CD4-positive, alpha-beta T cell treated with Interferon gamma for 1 hour (primary cell): ENCODE results near the gene RPL41.
A peak's percentile ranks its signal among the peaks of the same experiment; 100 is the strongest.

Experiments used
- DNase-seq: peaks from one replicate; pipeline ENCODE4 v3.0.0-alpha.2; 2020

Gene RPL41

GRCh38 chr12:56157201-56158028 lies 41.0 kb downstream of the RPL41 start:
- DNase-seq, result peak; percentile 64

DNA sequence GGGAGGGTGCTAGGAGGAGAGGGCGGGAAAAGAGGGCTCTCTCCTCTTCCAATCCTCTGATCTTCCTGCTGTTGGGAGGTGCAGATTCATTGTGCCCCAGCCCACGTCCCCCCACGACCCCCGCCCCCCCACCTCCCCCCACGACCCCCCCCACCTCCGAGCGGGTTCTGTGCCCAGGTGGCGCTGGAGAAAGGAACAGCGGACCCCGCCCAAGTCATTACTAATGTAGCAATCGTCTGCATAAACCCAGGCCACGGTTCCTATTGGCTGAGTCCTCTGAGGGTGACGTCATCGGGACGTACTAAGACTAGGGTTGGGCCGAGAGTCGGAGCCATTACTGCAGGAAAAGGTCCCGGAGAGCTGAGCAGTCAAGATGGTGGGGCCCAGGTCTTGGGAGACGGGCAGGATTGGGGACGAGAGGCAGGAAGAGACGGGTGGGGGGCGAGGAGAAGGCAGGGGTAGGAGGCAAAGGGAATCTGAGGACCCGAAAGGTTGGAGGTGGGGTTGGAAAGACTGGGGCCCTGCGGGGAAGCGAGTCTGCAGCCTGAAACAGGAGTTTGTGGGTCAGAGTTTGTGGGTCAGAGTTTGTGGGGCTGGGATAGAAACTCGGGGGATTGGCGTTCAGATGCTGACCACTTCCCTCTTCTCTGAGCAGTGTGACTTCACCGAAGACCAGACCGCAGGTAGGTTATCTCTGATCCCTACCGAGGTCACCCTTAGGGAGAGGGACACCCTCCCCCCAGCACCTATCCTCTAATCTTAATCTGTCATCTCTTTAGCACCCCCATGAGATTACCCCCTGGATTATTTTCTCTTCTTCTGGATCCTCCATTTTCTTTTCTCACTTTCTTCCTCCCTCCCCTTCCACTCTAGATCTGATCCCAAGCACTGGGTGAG lies 41.8 kb downstream of the RPL41 start, which contains the start of gene MYL6:
Gene MYL6, plus strand, starts transcription at position 331 of the 897 bp plus-strand sequence. Its CDS starts 43 bp downstream, at position 374.
- DNase-seq, result peak; percentile 94

- peak; percentile 18 for DNase-seq
Measured at GRCh38 chr12:56158926-56159461, 42.6 kb downstream of the RPL41 start.

DNA sequence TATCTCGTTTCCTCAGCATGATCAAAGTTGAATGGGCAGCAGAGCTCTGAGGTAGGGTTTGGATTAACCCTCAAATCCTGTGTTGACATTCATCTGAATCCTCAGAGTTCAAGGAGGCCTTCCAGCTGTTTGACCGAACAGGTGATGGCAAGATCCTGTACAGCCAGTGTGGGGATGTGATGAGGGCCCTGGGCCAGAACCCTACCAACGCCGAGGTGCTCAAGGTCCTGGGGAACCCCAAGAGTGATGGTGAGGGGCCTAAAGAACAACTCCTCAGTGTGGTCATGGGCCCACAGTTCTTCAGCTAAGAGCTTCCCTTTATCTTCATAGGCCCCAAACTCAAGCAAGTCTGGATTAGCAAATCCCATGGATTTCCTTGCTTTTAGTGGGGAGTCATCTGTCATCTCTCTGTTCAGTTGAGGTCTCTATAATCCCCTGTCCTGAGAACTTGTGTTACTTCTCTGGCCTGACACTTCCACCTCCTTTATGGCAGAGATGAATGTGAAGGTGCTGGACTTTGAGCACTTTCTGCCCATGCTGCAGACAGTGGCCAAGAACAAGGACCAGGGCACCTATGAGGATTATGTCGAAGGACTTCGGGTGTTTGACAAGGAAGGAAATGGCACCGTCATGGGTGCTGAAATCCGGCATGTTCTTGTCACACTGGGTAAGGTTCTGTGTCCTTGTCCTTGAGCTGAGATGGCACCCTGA lies 43.2 kb downstream of the RPL41 start:
- DNase-seq, result no peak

- DNase-seq, result peak; percentile 55
Measured at GRCh38 chr12:56160193-56160763, 43.8 kb downstream of the RPL41 start.

- DNase-seq, result no peak
Measured at GRCh38 chr12:56160894-56161689, 44.7 kb downstream of the RPL41 start.

- DNase-seq, result no peak
Measured at GRCh38 chr12:56161690-56162351, 45.4 kb downstream of the RPL41 start.

- no peak for DNase-seq
Measured at GRCh38 chr12:56162468-56163290, 46.2 kb downstream of the RPL41 start.

GRCh38 chr12:56163533-56164344 lies 47.3 kb downstream of the RPL41 start:
- no peak for DNase-seq

DNA sequence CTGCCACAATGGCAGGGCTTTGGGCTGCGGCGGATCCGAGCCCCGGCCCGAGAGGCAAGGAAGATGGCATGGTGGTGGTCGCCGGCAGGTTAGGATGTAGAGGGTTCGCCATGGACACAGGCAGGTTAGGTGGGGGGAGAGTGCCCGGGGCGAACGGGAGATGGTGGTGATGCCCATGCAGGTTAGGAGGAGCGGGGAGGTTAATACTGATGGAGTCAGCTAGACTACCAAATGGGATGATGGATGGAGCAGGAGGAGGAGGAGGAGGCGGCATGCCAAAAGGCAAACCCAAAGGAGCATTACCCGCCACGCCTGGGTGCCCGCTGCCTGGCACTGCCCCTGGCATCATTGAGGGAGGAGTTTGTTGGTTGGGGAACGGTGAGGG lies 47.9 kb downstream of the RPL41 start:
- DNase-seq, result no peak

DNA sequence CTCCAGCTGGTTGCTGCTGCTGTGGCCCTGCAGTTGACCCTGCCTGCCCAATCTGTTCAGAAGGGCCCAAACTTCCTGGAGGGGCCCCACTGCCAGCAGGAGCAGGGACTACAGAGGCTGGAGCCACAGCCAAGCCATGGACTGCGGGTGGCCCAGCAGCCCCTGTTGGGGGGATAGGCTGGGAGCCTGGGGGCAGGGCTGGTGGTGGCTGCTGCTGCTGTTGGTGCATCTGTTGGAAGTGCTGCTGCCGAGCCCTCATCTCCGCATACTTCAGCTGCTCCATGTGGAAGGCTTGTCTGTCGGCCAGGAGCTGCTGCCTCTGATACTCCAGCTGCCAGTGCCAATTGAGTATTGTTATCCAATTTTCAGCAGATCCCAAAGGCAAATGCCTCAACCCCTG lies 48.9 kb downstream of the RPL41 start:
- no peak for DNase-seq
